Measurements from ENCODE around the gene BMAL1. TPM values are rescaled to one million over a fixed set of nuclear protein-coding genes. Genes with fewer than 3 reads are reported as not detected.

Gene BMAL1
- total RNA-seq, 2 experiments from 2014 or later: 71.3 to 73.3 TPM

DNA sequence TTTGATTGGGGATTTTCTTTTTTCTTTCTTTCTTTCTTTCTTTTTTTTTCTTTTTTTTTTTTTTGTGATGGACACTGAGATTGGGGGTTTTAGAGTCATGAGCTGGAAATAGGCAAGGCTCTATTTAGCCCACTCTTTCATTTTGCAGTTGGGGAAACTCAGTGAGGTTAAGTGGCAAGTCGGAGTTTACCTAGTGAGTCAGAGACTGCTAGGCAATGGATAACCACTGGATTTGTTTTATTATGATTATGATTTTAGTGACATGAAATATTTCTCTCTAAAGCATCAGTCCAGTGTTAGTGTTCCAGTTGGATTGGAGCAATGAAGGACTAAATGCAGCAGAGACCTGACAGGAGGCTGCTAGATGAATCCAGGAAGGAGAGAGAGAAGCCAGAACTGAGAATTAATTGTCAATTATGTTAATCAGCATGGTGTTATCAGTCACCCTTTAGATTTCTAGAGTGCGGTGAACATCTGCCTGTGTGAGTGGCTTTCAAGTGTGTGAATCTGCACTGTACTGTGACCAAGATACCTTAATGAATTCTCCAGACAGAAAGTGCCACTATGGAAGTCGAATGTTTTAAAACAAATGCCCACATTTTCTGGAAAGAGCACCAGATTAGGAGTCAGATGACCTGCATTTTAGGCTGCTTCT, 10.9 kb downstream of the BMAL1 start:
- H3K4me3 Mint-ChIP-seq: no peak overlapping the region

DNA sequence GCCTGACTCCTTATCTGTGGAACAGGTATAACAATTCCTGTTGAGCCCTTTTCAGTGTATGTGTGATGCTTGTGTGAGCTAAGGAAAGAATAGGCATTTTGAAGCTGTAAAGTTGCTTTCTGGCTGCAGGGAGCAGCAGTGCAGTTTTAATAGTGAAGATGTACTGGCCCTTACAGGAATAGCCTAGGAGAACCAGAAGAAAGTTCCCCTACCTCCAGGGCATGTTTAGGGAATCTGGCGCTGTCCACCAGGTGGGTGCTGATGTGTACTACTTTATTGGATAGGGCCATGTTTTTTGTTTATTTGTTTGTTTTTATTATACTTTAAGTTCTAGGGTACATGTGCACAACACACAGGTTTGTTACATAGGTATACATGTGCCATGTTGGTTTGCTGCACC, 11.5 kb downstream of the BMAL1 start:
- H3K4me1 ChIP-seq (ENCODE audit: insufficient read depth, low read length): peaks cover 47% of the 10 kb centered on the region
- H3K27me3 Mint-ChIP-seq: no peaks in the 10 kb centered on the region
- no peaks in the 10 kb centered on the region for H3K27me3 ChIP-seq (ENCODE audit: control insufficient read depth in 1 of 2, insufficient read depth in 2 of 2, low read length in 2 of 2)
- intact Hi-C loops (cut with DNase I, micrococcal nuclease): no loop called here
- no peaks in the 10 kb centered on the region for H3K36me3 ChIP-seq (ENCODE audit: insufficient read depth, low read length)
- no peaks in the 10 kb centered on the region for H3K9me3 Mint-ChIP-seq
- CTCF ChIA-PET: no interaction called here
- no peak overlapping the region for H3K27ac ChIP-seq (ENCODE audit: low read depth in 1 of 2, low read length in 2 of 2)
- ATAC-seq (ENCODE audit: poor library complexity): no peak
- peaks cover 73% of the 10 kb centered on the region for H3K4me1 Mint-ChIP-seq (ENCODE audit: low read depth)
- DNase-seq: no peak
- H3K27ac Mint-ChIP-seq: no peak overlapping the region
- POLR2A ChIA-PET: no interaction called here
- no peak overlapping the region for H3K4me3 ChIP-seq (ENCODE audit: low read length)
- H3K9me3 ChIP-seq (ENCODE audit: control insufficient read depth in 1 of 2, insufficient read depth in 1 of 2, low read length in 2 of 2): no peaks in the 10 kb centered on the region
- H3K4me3 Mint-ChIP-seq: no peak overlapping the region
- TF ChIP-seq, protein P1, sequence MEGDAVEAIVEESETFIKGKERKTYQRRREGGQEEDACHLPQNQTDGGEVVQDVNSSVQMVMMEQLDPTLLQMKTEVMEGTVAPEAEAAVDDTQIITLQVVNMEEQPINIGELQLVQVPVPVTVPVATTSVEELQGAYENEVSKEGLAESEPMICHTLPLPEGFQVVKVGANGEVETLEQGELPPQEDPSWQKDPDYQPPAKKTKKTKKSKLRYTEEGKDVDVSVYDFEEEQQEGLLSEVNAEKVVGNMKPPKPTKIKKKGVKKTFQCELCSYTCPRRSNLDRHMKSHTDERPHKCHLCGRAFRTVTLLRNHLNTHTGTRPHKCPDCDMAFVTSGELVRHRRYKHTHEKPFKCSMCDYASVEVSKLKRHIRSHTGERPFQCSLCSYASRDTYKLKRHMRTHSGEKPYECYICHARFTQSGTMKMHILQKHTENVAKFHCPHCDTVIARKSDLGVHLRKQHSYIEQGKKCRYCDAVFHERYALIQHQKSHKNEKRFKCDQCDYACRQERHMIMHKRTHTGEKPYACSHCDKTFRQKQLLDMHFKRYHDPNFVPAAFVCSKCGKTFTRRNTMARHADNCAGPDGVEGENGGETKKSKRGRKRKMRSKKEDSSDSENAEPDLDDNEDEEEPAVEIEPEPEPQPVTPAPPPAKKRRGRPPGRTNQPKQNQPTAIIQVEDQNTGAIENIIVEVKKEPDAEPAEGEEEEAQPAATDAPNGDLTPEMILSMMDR (IDR thresholded peaks at IDR 0.05): no peak
- no peaks in the 10 kb centered on the region for H3K36me3 Mint-ChIP-seq (ENCODE audit: low read depth)

More for the DNA sequence above, 10.9 kb downstream of the BMAL1 start:
- no peak overlapping the region for H3K27ac ChIP-seq (ENCODE audit: low read depth in 1 of 2, low read length in 2 of 2)
- no peak overlapping the region for H3K4me3 ChIP-seq (ENCODE audit: low read length)
- Mint-ChIP-seq H3K4me1 (ENCODE audit: low read depth) (peaks cover 77% of the 10 kb centered on the region), H3K27me3 (no peaks in the 10 kb centered on the region), H3K27ac (no peak overlapping the region), H3K9me3 (no peaks in the 10 kb centered on the region), H3K36me3 (ENCODE audit: low read depth) (no peaks in the 10 kb centered on the region)
- TF ChIP-seq, protein P1 (IDR thresholded peaks at IDR 0.05): no peak
- no peaks in the 10 kb centered on the region for H3K27me3 ChIP-seq (ENCODE audit: control insufficient read depth in 1 of 2, insufficient read depth in 2 of 2, low read length in 2 of 2)
- POLR2A ChIA-PET: no interaction called here
- no peak for DNase-seq
- H3K4me1 ChIP-seq (ENCODE audit: insufficient read depth, low read length): peaks cover 48% of the 10 kb centered on the region
- no peaks in the 10 kb centered on the region for H3K36me3 ChIP-seq (ENCODE audit: insufficient read depth, low read length)
- CTCF ChIA-PET: interaction anchor here (2.1 kb wide), 1 partner anchor 20 kb away, joined by 5 read pairs; no protein-coding TSS in a partner anchor
- no peak for ATAC-seq (ENCODE audit: poor library complexity)
- intact Hi-C loops (cut with DNase I, micrococcal nuclease): no loop called here
- no peaks in the 10 kb centered on the region for H3K9me3 ChIP-seq (ENCODE audit: control insufficient read depth in 1 of 2, insufficient read depth in 1 of 2, low read length in 2 of 2)

DNA sequence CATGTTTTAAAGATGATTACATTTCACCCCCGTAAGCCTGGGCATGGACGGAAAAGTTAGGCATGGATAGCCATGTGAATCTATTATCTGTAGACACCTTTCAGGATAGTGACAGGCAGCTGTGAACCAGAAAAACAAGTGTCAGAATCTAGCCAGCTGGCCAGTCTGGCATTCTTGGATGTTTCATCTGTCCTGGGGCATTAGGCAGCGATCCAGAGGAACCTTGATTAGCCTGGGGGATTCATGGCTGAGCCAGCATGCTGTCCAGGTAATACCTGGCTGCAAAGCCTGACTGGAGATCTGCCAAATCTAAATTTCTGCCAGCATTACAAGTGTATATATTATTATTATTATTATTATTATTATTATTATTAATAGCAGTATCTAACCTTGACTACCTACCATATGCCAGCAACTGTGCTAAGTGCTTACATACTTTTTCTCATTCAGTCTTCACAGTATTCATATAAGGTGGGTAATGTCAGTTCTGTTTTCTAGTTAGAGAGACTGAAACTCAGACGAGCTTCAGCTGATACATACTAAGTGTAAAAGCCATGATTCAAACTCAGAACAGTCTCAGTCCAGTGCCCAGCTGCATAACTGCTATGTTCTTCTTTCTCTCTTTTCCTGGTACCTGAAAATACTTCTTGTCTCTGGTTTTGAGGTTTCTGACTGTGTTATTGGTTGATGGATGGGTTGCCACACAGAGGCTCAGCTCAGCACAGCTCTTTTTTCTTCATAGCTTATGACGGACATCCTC, 12.8 kb downstream of the BMAL1 start:
- no peaks in the 10 kb centered on the region for H3K27me3 ChIP-seq (ENCODE audit: control insufficient read depth in 1 of 2, insufficient read depth in 2 of 2, low read length in 2 of 2)
- Mint-ChIP-seq H3K4me1 (ENCODE audit: low read depth) (peaks cover 60% of the 10 kb centered on the region), H3K9me3 (no peaks in the 10 kb centered on the region), H3K27ac (no peak overlapping the region), H3K4me3 (no peak overlapping the region), H3K36me3 (ENCODE audit: low read depth) (no peaks in the 10 kb centered on the region), H3K27me3 (no peaks in the 10 kb centered on the region)
- ChIA-PET CTCF (no interaction called here), POLR2A (no interaction called here)
- H3K9me3 ChIP-seq (ENCODE audit: control insufficient read depth in 1 of 2, insufficient read depth in 1 of 2, low read length in 2 of 2): no peaks in the 10 kb centered on the region
- no peak for DNase-seq
- intact Hi-C loops (cut with DNase I, micrococcal nuclease): no loop called here
- H3K27ac ChIP-seq (ENCODE audit: low read depth in 1 of 2, low read length in 2 of 2): no peak overlapping the region
- no peak overlapping the region for H3K4me3 ChIP-seq (ENCODE audit: low read length)
- ATAC-seq (ENCODE audit: poor library complexity): no peak
- TF ChIP-seq, protein P1 (IDR thresholded peaks at IDR 0.05): no peak
- H3K4me1 ChIP-seq (ENCODE audit: insufficient read depth, low read length): peaks cover 47% of the 10 kb centered on the region
- H3K36me3 ChIP-seq (ENCODE audit: insufficient read depth, low read length): no peaks in the 10 kb centered on the region

Data from CD4-positive, alpha-beta T cell (primary cell).